Activated CD4-positive, alpha-beta T cell treated with anti-CD3 and anti-CD28 coated beads for 36 hours (primary cell): ENCODE measurements around the gene ACTR3. TPM values are rescaled to one million over a fixed set of nuclear protein-coding genes. Genes with fewer than 3 reads are reported as not detected.

Experiments used
- ATAC-seq: fragments of 200-7000 bp; cut with Tn5 transposase; one replicate; pipeline ENCODE4 v1.10.0; 2021; ENCODE audit warnings: mild to moderate bottlenecking, moderate library complexity
- CTCF ChIA-PET: fragments of 350-600 bp; sonication (Branson Sonifier 250); formaldehyde crosslinking; loops from one replicate; lab custom pipeline; 2021; ENCODE audit warnings: antibody characterized with exemption; lab: Charles Lee
- POLR2A ChIA-PET: fragments of 350-600 bp; sonication (Branson Sonifier 250); formaldehyde crosslinking; loops from one replicate; lab custom pipeline; 2021; ENCODE audit warnings: antibody characterized with exemption, inconsistent platforms; lab: Charles Lee
- DNase-seq: peaks from one replicate; pipeline ENCODE4 v3.0.0-alpha.2; 2020
- H3K27ac Mint-ChIP-seq: one replicate; pipeline ENCODE4 v1.8.0; 2021; ENCODE audit warnings: mixed read lengths
- H3K27me3 Mint-ChIP-seq: one replicate; pipeline ENCODE4 v1.8.0; 2021; ENCODE audit warnings: mixed read lengths
- H3K36me3 Mint-ChIP-seq: one replicate; pipeline ENCODE4 v1.8.0; 2021; ENCODE audit warnings: low read depth, mixed read lengths
- H3K4me1 Mint-ChIP-seq: one replicate; pipeline ENCODE4 v1.8.0; 2021; ENCODE audit warnings: mixed read lengths
- H3K4me3 Mint-ChIP-seq: one replicate; pipeline ENCODE4 v1.8.0; 2021; ENCODE audit warnings: mild to moderate bottlenecking, moderate library complexity, mixed read lengths
- H3K9me3 Mint-ChIP-seq: one replicate; pipeline ENCODE4 v1.8.0; 2021; ENCODE audit warnings: low read depth, mixed read lengths
- intact Hi-C, 2 experiments: fragments of 100-400 bp; cut with DNase I in 1 of 2; cut with micrococcal nuclease in 1 of 2; formaldehyde crosslinking; loops; one replicate each; pipeline versions ENCODE4 v1.14.2 to v1.15.1; 2022 to 2024; cut with DNase I, micrococcal nuclease
- total RNA-seq, 2 experiments: library from RNA; stranded (reverse); gene quantifications; one replicate each; pipeline ENCODE4 v1.2.3, GENCODE V29; 2021

The ACTR3 gene
- total RNA-seq, 2 experiments from 2014 or later: 495 to 583 TPM

- ChIA-PET POLR2A (interaction anchor here (0.6 kb wide), 1 partner anchor 57 kb away, joined by 8 read pairs; no protein-coding TSS in a partner anchor), CTCF (interaction anchor here (0.6 to 3.3 kb wide), 2 partner anchors 13 to 1267 kb away, joined by 3 to 11 read pairs; no protein-coding TSS in a partner anchor)
- H3K4me3 Mint-ChIP-seq: no peak overlapping the region
- no peak overlapping the region for H3K27ac Mint-ChIP-seq
- peaks cover 16% of the 10 kb centered on the region for H3K4me1 Mint-ChIP-seq
- H3K36me3 Mint-ChIP-seq: peaks cover 11% of the 10 kb centered on the region
- DNase-seq: no peak
- no peaks in the 10 kb centered on the region for H3K9me3 Mint-ChIP-seq
- ATAC-seq: no peak
- H3K27me3 Mint-ChIP-seq: no peaks in the 10 kb centered on the region
- intact Hi-C loops: no loop called here
These were observed 38.2 kb upstream of the ACTR3 start for GRCh38 chr2:113851640-113852039.

- ChIA-PET POLR2A (no interaction called here), CTCF (interaction anchor here (3.3 kb wide), 1 partner anchor 11 kb away, joined by 11 read pairs; no protein-coding TSS in a partner anchor)
- Mint-ChIP-seq H3K4me3 (no peak overlapping the region), H3K27ac (no peak overlapping the region), H3K9me3 (no peaks in the 10 kb centered on the region), H3K27me3 (no peaks in the 10 kb centered on the region), H3K4me1 (peaks cover 7% of the 10 kb centered on the region), H3K36me3 (peaks cover 16% of the 10 kb centered on the region)
- ATAC-seq (no peak), DNase-seq (no peak)
- intact Hi-C loops: no loop called here
These were observed 35.7 kb upstream of the ACTR3 start for GRCh38 chr2:113854208-113854607.

GRCh38 chr2:113854970-113855740, 34.7 kb upstream of the ACTR3 start:
- ChIA-PET CTCF (no interaction called here), POLR2A (no interaction called here)
- Mint-ChIP-seq H3K27me3 (no peaks in the 10 kb centered on the region), H3K9me3 (no peaks in the 10 kb centered on the region), H3K36me3 (peaks cover 19% of the 10 kb centered on the region), H3K4me3 (no peak overlapping the region), H3K4me1 (peaks cover 5% of the 10 kb centered on the region), H3K27ac (no peak overlapping the region)
- no peak for ATAC-seq
- intact Hi-C loops: no loop called here
- DNase-seq: no peak

GRCh38 chr2:113857464-113857863, 32.4 kb upstream of the ACTR3 start:
- no peak for DNase-seq
- no peak for ATAC-seq
- Mint-ChIP-seq H3K4me1 (no peaks in the 10 kb centered on the region), H3K27me3 (no peaks in the 10 kb centered on the region), H3K27ac (no peak overlapping the region), H3K9me3 (no peaks in the 10 kb centered on the region), H3K4me3 (no peak overlapping the region), H3K36me3 (peaks cover 19% of the 10 kb centered on the region)
- ChIA-PET POLR2A (no interaction called here), CTCF (no interaction called here)
- intact Hi-C loops: no loop called here

DNA sequence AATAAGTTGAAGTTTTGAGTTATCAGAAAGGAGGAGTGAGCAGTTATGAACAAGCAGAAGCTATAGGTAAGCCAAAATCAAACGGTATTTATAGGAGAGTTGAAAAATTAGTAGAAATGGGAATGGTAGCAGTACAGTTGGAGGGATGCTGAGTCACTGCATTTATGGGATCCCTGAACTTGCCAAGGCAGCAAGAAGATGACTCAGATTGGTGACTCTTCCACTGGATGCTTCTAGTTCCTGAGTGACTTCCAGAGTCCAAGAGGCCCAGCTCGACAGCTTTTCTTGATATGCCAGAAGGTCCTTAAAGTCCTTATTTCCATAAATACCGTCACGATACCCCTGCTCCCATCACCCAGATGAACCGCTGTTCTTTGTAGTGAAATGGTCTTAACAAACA, 31.1 kb upstream of the ACTR3 start:
- intact Hi-C loops: no loop called here
- POLR2A ChIA-PET: interaction anchor here (0.5 kb wide), 1 partner anchor 43 kb away, joined by 7 read pairs; no protein-coding TSS in a partner anchor
- no peaks in the 10 kb centered on the region for H3K27me3 Mint-ChIP-seq
- DNase-seq (no peak), ATAC-seq (no peak)
- no peak overlapping the region for H3K4me3 Mint-ChIP-seq
- H3K9me3 Mint-ChIP-seq: no peaks in the 10 kb centered on the region
- H3K27ac Mint-ChIP-seq: no peak overlapping the region
- no peaks in the 10 kb centered on the region for H3K4me1 Mint-ChIP-seq
- H3K36me3 Mint-ChIP-seq: peaks cover 19% of the 10 kb centered on the region
- CTCF ChIA-PET: no interaction called here

DNA sequence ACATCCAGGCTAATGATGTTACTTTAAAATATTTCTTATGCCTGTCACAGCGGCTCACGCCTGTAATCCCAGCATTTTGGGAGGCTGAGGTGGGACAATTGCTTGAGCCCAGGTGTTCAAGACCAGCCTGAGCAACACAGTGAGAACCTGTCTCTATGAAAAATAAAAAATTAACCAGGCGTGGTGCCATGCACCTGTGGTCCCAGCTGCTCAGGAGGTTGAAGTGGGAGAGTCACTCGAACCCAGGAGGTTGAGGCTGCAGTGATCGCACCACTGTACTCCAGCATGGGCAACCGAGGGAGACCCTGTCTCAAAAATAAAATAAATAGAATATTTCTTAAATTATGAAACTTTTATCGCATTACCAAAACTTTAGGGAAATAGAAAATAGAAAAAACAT, 28.1 kb upstream of the ACTR3 start:
- no peak for DNase-seq
- H3K27ac Mint-ChIP-seq: no peak overlapping the region

DNA sequence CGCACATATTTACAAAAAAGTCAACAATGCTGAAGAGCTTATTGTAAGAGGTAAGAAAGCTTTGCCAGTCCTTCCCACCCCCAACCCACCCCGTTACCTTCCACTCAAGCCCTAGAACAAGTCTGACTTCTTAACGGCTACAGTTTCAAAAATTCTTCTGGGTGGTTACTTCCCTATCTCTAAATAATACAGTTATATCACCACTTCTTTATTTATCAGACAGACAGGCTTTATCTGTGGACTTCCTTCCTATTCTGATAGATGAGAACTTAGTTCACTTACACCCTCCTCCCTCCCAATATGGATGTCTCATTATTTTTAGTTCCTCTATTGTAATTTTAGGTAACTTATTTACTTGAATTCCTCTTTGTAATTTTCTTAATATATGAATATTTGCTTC, 26.7 kb upstream of the ACTR3 start:
- Mint-ChIP-seq H3K9me3 (no peaks in the 10 kb centered on the region), H3K27ac (no peak overlapping the region), H3K36me3 (peaks cover 13% of the 10 kb centered on the region), H3K4me1 (peaks cover 1% of the 10 kb centered on the region), H3K27me3 (no peaks in the 10 kb centered on the region), H3K4me3 (no peak overlapping the region)
- ChIA-PET CTCF (interaction anchor here (3.3 kb wide), 1 partner anchor 11 kb away, joined by 11 read pairs; no protein-coding TSS in a partner anchor), POLR2A (no interaction called here)
- DNase-seq: no peak
- intact Hi-C loops: no loop called here
- no peak for ATAC-seq

More for the DNA sequence above, 28.1 kb upstream of the ACTR3 start:
- H3K9me3 Mint-ChIP-seq: no peaks in the 10 kb centered on the region
- H3K36me3 Mint-ChIP-seq: peaks cover 16% of the 10 kb centered on the region
- no peak for ATAC-seq
- CTCF ChIA-PET: no interaction called here
- no peaks in the 10 kb centered on the region for H3K4me1 Mint-ChIP-seq
- intact Hi-C loops: no loop called here
- POLR2A ChIA-PET: no interaction called here
- H3K4me3 Mint-ChIP-seq: no peak overlapping the region
- H3K27me3 Mint-ChIP-seq: no peaks in the 10 kb centered on the region

DNA sequence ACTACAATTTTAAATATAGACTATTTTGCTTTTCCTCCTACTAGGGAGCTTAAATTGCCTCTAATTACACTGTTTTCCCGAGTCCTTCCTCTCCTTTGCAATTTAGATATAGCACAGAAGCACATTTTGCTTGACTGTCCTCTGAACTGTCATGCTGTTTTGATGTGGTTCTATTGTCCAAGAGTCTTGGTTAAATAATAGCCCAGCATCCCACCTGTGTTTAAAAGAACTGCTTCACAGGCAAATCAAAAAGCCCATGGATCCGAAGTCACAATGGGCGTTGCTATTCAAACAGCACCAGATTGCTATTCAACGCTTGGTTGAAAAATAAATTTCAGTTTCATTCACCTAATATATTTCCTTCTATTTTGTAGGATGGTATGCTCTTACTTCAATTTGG, 22.3 kb upstream of the ACTR3 start:
- POLR2A ChIA-PET: no interaction called here
- ATAC-seq (no peak), DNase-seq (no peak)
- CTCF ChIA-PET: no interaction called here
- Mint-ChIP-seq H3K27ac (no peak overlapping the region), H3K36me3 (no peaks in the 10 kb centered on the region), H3K4me3 (no peak overlapping the region), H3K4me1 (peaks cover 10% of the 10 kb centered on the region), H3K9me3 (no peaks in the 10 kb centered on the region), H3K27me3 (no peaks in the 10 kb centered on the region)
- intact Hi-C loops: no loop called here

DNA sequence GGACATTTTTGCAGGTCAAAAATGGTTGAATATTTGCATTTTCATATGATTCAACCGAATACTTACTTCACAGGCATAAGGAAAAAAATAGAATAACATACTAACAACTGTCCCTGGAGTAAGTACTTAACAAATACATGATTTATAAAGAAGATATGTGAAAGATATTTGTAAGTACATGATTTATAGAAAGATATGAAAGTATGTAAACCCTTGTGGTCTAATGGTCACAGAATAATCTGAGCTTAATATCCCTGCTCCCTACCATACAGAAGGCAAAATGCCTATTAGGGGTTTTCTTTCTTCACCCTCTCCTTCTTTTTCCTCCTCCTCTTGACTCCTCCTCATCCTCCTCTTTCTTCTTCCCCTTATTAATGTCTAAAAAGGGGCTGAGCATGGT, 20.6 kb upstream of the ACTR3 start:
- Mint-ChIP-seq H3K4me1 (peaks cover 18% of the 10 kb centered on the region), H3K36me3 (peaks cover 4% of the 10 kb centered on the region), H3K9me3 (no peaks in the 10 kb centered on the region), H3K27me3 (no peaks in the 10 kb centered on the region), H3K4me3 (no peak overlapping the region), H3K27ac (no peak overlapping the region)
- ATAC-seq (no peak), DNase-seq (no peak)
- ChIA-PET POLR2A (no interaction called here), CTCF (no interaction called here)
- intact Hi-C loops: no loop called here

- intact Hi-C loops: no loop called here
- Mint-ChIP-seq H3K27ac (no peak overlapping the region), H3K4me3 (no peak overlapping the region), H3K27me3 (no peaks in the 10 kb centered on the region), H3K4me1 (peaks cover 33% of the 10 kb centered on the region), H3K9me3 (no peaks in the 10 kb centered on the region), H3K36me3 (peaks cover 4% of the 10 kb centered on the region)
- ATAC-seq (no peak), DNase-seq (no peak)
- ChIA-PET POLR2A (no interaction called here), CTCF (interaction anchor here (0.8 to 1.0 kb wide), 2 partner anchors 15 to 108 kb away, joined by 3 read pairs; no protein-coding TSS in a partner anchor)
These were observed 17.7 kb upstream of the ACTR3 start for GRCh38 chr2:113872201-113872600.

DNA sequence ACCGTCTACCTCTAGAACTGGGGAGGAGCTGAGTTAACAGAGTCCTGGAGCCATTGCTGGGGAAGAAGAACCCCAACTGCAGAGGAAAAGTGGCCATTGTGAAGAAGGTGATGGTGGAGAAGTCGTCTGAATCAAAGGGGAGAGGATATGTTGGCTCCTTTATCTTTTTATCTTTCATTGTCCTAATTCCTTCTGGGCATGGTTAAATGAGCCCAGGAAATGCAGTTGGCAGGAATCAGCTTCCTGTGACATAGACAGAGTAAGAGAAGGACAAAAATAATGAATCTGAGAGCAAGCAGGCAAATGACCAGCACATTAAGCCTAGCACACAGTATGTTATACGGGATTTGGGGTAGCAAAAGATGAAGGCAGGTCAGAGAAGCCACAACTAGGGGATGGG, 16.0 kb upstream of the ACTR3 start:
- Mint-ChIP-seq H3K4me3 (no peak overlapping the region), H3K36me3 (peaks cover 4% of the 10 kb centered on the region), H3K4me1 (peaks cover 39% of the 10 kb centered on the region), H3K27ac (no peak overlapping the region), H3K27me3 (no peaks in the 10 kb centered on the region), H3K9me3 (no peaks in the 10 kb centered on the region)
- ChIA-PET CTCF (interaction anchor here (1.2 kb wide), 1 partner anchor 29 kb away, joined by 3 read pairs; no protein-coding TSS in a partner anchor), POLR2A (interaction anchor here (0.5 kb wide), 1 partner anchor 16 kb away, joined by 4 read pairs; the partner anchor contains the start of gene ACTR3)
- DNase-seq: no peak
- intact Hi-C loops: no loop called here
- ATAC-seq: no peak

DNA sequence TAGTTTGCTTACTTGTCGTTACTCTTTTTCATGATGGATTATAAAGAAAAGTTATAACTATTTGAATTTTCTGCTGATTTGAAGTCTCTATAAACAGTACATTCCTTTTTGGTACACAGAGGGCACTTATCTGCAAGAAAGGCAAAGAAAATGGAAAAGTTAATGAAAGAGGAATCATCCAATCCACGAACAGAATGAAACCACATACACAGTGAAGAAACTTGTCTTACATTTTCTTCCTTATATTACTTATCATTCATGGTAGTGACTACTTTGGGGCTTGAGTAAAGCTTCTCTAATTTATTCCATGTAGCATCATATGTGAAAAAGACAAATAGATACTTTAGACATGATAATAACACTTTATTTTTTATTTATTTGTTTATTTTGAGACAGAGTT, 14.8 kb upstream of the ACTR3 start:
- POLR2A ChIA-PET: interaction anchor here (0.7 kb wide), 1 partner anchor 179 kb away, joined by 6 read pairs; no protein-coding TSS in a partner anchor
- Mint-ChIP-seq H3K36me3 (peaks cover 9% of the 10 kb centered on the region), H3K9me3 (no peaks in the 10 kb centered on the region), H3K27ac (no peak overlapping the region), H3K4me1 (peaks cover 41% of the 10 kb centered on the region), H3K27me3 (no peaks in the 10 kb centered on the region), H3K4me3 (no peak overlapping the region)
- intact Hi-C loops: no loop called here
- CTCF ChIA-PET: interaction anchor here (1.2 kb wide), 1 partner anchor 28 kb away, joined by 3 read pairs; no protein-coding TSS in a partner anchor
- ATAC-seq (no peak), DNase-seq (no peak)
